ENCODE results near the gene EIF1.

GRCh38 chr17:41731836-41732235 lies 43.2 kb downstream of the EIF1 start:
- TF ChIP-seq POLR2A (IDR thresholded peaks at IDR 0.05) (no peak), POLR2AphosphoS5 (IDR thresholded peaks at IDR 0.05) (no peak)
- TF ChIP-seq, protein P1, sequence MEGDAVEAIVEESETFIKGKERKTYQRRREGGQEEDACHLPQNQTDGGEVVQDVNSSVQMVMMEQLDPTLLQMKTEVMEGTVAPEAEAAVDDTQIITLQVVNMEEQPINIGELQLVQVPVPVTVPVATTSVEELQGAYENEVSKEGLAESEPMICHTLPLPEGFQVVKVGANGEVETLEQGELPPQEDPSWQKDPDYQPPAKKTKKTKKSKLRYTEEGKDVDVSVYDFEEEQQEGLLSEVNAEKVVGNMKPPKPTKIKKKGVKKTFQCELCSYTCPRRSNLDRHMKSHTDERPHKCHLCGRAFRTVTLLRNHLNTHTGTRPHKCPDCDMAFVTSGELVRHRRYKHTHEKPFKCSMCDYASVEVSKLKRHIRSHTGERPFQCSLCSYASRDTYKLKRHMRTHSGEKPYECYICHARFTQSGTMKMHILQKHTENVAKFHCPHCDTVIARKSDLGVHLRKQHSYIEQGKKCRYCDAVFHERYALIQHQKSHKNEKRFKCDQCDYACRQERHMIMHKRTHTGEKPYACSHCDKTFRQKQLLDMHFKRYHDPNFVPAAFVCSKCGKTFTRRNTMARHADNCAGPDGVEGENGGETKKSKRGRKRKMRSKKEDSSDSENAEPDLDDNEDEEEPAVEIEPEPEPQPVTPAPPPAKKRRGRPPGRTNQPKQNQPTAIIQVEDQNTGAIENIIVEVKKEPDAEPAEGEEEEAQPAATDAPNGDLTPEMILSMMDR (IDR thresholded peaks at IDR 0.05 in 8 of 11, conservative IDR thresholded peaks at IDR 0.05 in 3 of 11) = no peak
